Smooth muscle cell (in vitro differentiated cells): ENCODE measurements around the gene AHCYL1. TPM values are rescaled to one million over a fixed set of nuclear protein-coding genes. Genes with fewer than 3 reads are reported as not detected.

Experiments
- DNase-seq: peaks from one replicate; lab custom pipeline; 2025; ENCODE audit not compliant: unreplicated experiment; lab: John Stamatoyannopoulos, UW
- H2AFZ ChIP-seq: fragments of 200-600 bp; sonication (generic); 2 replicates; pipeline ENCODE4 v1.6.0; 2016; ENCODE audit warnings: antibody characterized with exemption, low read depth, mild to moderate bottlenecking
- H3F3A ChIP-seq: fragments of 200-600 bp; sonication (generic); 2 replicates; pipeline ENCODE4 v1.6.0; 2017; ENCODE audit warnings: antibody characterized with exemption, low read depth
- H3K27ac ChIP-seq: fragments of 200-600 bp; sonication (generic); 2 replicates; pipeline ENCODE4 v1.5.1; 2016; ENCODE audit warnings: low read depth, mild to moderate bottlenecking
- H3K27me3 ChIP-seq: fragments of 200-600 bp; sonication (generic); 2 replicates; pipeline ENCODE4 v1.6.1; 2016; ENCODE audit warnings: low read depth, mild to moderate bottlenecking
- H3K36me3 ChIP-seq: fragments of 200-600 bp; sonication (generic); 2 replicates; pipeline ENCODE4 v1.5.1; 2016; ENCODE audit warnings: low read depth
- H3K4me1 ChIP-seq: fragments of 200-600 bp; sonication (generic); 2 replicates; pipeline ENCODE4 v1.5.1; 2016; ENCODE audit warnings: low read depth
- H3K4me2 ChIP-seq: fragments of 200-600 bp; sonication (generic); 2 replicates; pipeline ENCODE4 v1.6.0; 2016; ENCODE audit warnings: mild to moderate bottlenecking
- H3K4me3 ChIP-seq: fragments of 200-600 bp; sonication (generic); 2 replicates; pipeline ENCODE4 v1.5.1; 2016; ENCODE audit warnings: mild to moderate bottlenecking
- H3K79me2 ChIP-seq: fragments of 200-600 bp; sonication (generic); 2 replicates; pipeline ENCODE4 v1.6.0; 2016; ENCODE audit warnings: low read depth, mild to moderate bottlenecking
- H3K9ac ChIP-seq: fragments of 200-600 bp; sonication (generic); 2 replicates; pipeline ENCODE4 v1.6.0; 2016; ENCODE audit warnings: low read depth
- H3K9me3 ChIP-seq: fragments of 200-600 bp; sonication (generic); replicated peaks from 2 replicates; pipeline ENCODE4 v1.5.1; 2016; ENCODE audit warnings: low read depth
- H4K20me1 ChIP-seq: fragments of 200-600 bp; sonication (generic); 2 replicates; pipeline ENCODE4 v1.6.0; 2016; ENCODE audit warnings: low read depth
- CTCF ChIP-seq: fragments of 200-600 bp; sonication (generic); IDR thresholded peaks from 2 replicates; pipeline ENCODE4 v1.5.1; 2017; ENCODE audit warnings: borderline replicate concordance, mild to moderate bottlenecking, antibody characterized with exemption; ENCODE audit not compliant: insufficient read depth, poor library complexity, severe bottlenecking
- whole genome bisulfite sequencing: methylation state at CpG from one replicate; pipeline ENCODE4 v1.1.7; 2016; ENCODE audit warnings: low lambda C conversion rate; 5-methylcytosine and 5-hydroxymethylcytosine counted together
- polyA plus RNA-seq: library from polyadenylated mRNA; unstranded; fragments of >200 nt; fragmentation: Nextera tagmentation; extraction: Ambion mirVana; gene quantifications from 2 replicates; pipeline ENCODE4 v1.2.1, GENCODE V29; 2016
- total RNA-seq: library from RNA; depleted of rRNA; stranded (reverse); fragments of >200 nt; gene quantifications from 2 replicates; pipeline ENCODE4 v1.2.3, GENCODE V29; 2014

AHCYL1 gene
- total and polyA plus RNA-seq, 2 experiments from 2014 or later: 79.5 to 144 TPM

- WGBS: 97% methylated on average over 10 of the region's 10 CpGs
- TF ChIP-seq CTCF: no peak
These were observed 76.8 kb downstream of the AHCYL1 start for GRCh38 chr1:110061341-110061740.

GRCh38 chr1:110062612-110063011 lies 78.0 kb downstream of the AHCYL1 start:
- peaks cover 55% of the 10 kb centered on the region for H4K20me1 ChIP-seq
- H3K4me1 ChIP-seq: peaks cover 8% of the 10 kb centered on the region
- no peak overlapping the region for H3K9ac ChIP-seq
- peaks cover 24% of the 10 kb centered on the region for H3K27me3 ChIP-seq
- H3K36me3 ChIP-seq: no peaks in the 10 kb centered on the region
- H3K4me3 ChIP-seq: no peak overlapping the region
- H3K9me3 ChIP-seq: no peaks in the 10 kb centered on the region
- no peaks in the 10 kb centered on the region for H3K79me2 ChIP-seq
- no peak overlapping the region for H2AFZ ChIP-seq
- peaks cover 5% of the 10 kb centered on the region for H3F3A ChIP-seq
- no peak for DNase-seq
- no peak overlapping the region for H3K4me2 ChIP-seq
- 92% methylated on average over 2 of the region's 2 CpGs for WGBS
- no peak for TF ChIP-seq CTCF
- H3K27ac ChIP-seq: no peak overlapping the region

More at GRCh38 chr1:110061341-110061740, 76.8 kb downstream of the AHCYL1 start:
- Histone ChIP-seq H3F3A (peaks cover 5% of the 10 kb centered on the region), H3K36me3 (no peaks in the 10 kb centered on the region), H3K4me1 (peaks cover 11% of the 10 kb centered on the region), H3K9me3 (no peaks in the 10 kb centered on the region), H4K20me1 (peaks cover 60% of the 10 kb centered on the region), H3K4me2 (no peak overlapping the region), H2AFZ (no peak overlapping the region), H3K27me3 (peaks cover 12% of the 10 kb centered on the region), H3K4me3 (no peak overlapping the region), H3K9ac (no peak overlapping the region), H3K27ac (no peak overlapping the region), H3K79me2 (no peaks in the 10 kb centered on the region)
- DNase-seq: no peak

- Histone ChIP-seq H2AFZ (no peak overlapping the region), H4K20me1 (peaks cover 52% of the 10 kb centered on the region), H3K9me3 (no peaks in the 10 kb centered on the region), H3K4me1 (peaks cover 8% of the 10 kb centered on the region), H3K79me2 (no peaks in the 10 kb centered on the region), H3K27me3 (peaks cover 36% of the 10 kb centered on the region), H3K9ac (no peak overlapping the region), H3K4me2 (no peak overlapping the region), H3K4me3 (no peak overlapping the region), H3K27ac (no peak overlapping the region), H3F3A (no peaks in the 10 kb centered on the region), H3K36me3 (no peaks in the 10 kb centered on the region)
- no peak for DNase-seq
- 45% methylated on average over 4 of the region's 4 CpGs for WGBS
- TF ChIP-seq CTCF: no peak
These were observed 79.2 kb downstream of the AHCYL1 start for GRCh38 chr1:110063781-110064180.

GRCh38 chr1:110064576-110065337 lies 80.2 kb downstream of the AHCYL1 start:
- Histone ChIP-seq H4K20me1 (peaks cover 54% of the 10 kb centered on the region), H3K4me1 (peaks cover 11% of the 10 kb centered on the region), H3K27ac (no peak overlapping the region), H3K79me2 (no peaks in the 10 kb centered on the region), H3K9me3 (no peaks in the 10 kb centered on the region), H3K4me2 (no peak overlapping the region), H3K27me3 (peaks cover 46% of the 10 kb centered on the region), H3K9ac (no peak overlapping the region), H3K4me3 (no peak overlapping the region), H3F3A (no peaks in the 10 kb centered on the region), H3K36me3 (no peaks in the 10 kb centered on the region), H2AFZ (no peak overlapping the region)
- TF ChIP-seq CTCF: no peak
- no peak for DNase-seq
- 94% methylated on average over 17 of the region's 18 CpGs for WGBS
